ENCODE measurements around the gene BAIAP2L2.
"Not testable (repeated sequence)": the region's sequence is repeated elsewhere in the genome, so short reads cannot be mapped to it uniquely, and the experiment has no call there.

The BAIAP2L2 gene, protein sequence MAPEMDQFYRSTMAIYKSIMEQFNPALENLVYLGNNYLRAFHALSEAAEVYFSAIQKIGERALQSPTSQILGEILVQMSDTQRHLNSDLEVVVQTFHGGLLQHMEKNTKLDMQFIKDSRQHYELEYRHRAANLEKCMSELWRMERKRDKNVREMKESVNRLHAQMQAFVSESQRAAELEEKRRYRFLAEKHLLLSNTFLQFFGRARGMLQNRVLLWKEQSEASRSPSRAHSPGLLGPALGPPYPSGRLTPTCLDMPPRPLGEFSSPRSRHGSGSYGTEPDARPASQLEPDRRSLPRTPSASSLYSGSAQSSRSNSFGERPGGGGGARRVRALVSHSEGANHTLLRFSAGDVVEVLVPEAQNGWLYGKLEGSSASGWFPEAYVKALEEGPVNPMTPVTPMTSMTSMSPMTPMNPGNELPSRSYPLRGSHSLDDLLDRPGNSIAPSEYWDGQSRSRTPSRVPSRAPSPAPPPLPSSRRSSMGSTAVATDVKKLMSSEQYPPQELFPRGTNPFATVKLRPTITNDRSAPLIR

GRCh38 chr22:38110008-38110862 lies at the start of gene BAIAP2L2:
BAIAP2L2 (minus strand) TSS chr22:38110684; CDS start chr22:38110525, 159 bp downstream.
- no peak for DNase-seq

GRCh38 chr22:38155703-38156102 lies 45.2 kb upstream of the BAIAP2L2 start:
- no peak for DNase-seq

DNA sequence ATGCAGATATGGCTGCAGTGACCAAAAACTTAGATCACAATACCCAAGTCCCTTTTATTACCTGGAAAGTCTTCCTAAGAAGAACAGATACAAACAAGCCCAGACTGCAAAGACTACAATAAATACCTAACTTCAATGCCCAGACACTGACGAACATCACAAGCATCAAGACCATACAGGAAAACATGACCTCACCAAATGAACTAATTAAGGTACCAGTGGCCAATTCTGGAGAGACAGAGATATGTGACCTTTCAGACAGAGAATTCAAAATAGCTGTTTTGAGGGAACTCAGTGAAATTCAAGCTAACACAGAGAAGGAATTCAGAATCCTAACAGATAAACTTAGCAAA lies 44.1 kb upstream of the BAIAP2L2 start:
- DNase-seq = not testable (repeated sequence)

DNA sequence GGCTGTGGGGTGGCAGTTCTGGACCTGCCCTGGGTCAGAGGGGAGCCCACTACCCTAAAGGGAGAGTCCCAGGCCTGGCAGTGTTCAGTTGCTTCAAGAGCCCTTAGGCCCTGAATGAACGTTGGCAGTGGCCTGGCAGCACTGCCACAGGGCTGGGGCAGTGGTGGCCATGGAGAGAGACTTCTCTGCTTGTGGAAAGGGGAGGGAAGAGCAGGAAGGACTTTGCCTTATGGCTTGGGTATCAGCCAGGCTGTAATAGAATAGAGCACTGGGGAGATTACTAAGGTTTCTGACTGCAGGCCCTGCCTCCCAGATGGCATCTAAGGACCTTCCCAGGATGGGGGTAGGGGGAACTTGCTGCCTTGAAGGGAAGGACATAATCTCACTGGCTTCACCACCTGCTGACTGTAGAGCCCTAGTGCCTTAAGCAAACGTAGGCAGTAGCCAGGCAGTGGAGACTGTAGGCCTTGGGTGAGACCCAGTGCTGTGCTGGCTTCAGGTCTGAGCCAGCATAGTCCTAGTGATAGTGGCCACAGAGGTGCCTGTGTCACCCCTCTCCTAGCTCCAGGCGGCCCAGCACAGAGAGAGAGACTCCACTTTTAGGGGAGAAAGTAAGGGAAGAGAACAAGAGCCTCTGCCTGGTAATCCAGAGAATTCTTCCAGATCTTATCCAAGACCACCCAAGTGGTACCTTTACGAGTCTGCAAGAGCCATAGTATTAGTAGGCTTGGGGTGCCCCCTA lies 43.5 kb upstream of the BAIAP2L2 start:
- peak; percentile 53 for DNase-seq

GRCh38 chr22:38151126-38151500 lies 40.6 kb upstream of the BAIAP2L2 start:
- DNase-seq = no peak

- no peak for DNase-seq
Measured at GRCh38 chr22:38148245-38148644, 37.8 kb upstream of the BAIAP2L2 start.

- DNase-seq = not testable (repeated sequence)
Measured at GRCh38 chr22:38146166-38146565, 35.7 kb upstream of the BAIAP2L2 start.

DNA sequence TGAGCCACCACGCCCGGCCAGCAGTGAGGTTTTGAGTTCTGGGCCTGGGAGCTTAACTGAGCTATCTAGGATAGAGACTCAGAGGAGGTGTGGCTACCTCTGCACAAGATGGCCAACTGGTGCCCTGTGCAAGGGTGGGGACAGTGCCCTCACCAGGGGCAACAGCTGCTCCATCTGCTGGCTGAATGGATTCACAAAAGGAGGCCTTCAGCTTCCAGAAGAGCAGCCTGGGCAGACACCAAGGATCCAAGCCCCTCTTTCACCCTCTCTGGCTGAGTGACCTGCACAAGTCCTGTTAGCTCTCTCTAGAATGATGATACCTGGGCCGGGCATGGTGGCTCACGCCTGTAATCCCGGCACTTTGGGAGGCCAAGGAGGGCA lies 33.5 kb upstream of the BAIAP2L2 start:
- DNase-seq = peak; percentile 81

DNA sequence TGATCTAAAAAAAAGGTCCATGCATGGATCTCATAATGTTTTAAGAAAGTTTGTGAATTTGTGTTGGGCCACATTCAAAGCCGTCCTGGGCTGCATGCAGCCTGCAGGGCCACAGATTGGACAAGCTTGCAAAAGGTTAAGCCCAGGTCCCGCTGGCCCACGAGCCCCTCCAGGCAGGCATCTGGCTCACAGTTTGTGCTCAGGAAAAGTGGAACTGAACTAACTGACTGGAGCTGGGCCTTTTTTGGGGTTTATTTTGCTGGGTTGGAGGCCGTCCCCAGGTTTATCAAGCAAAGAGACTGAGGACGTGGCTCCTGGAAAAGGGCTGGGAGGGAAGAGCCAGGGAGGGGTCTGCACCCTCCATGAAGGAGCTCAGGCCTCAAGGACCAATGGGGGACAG lies 32.1 kb upstream of the BAIAP2L2 start:
- no peak for DNase-seq

DNA sequence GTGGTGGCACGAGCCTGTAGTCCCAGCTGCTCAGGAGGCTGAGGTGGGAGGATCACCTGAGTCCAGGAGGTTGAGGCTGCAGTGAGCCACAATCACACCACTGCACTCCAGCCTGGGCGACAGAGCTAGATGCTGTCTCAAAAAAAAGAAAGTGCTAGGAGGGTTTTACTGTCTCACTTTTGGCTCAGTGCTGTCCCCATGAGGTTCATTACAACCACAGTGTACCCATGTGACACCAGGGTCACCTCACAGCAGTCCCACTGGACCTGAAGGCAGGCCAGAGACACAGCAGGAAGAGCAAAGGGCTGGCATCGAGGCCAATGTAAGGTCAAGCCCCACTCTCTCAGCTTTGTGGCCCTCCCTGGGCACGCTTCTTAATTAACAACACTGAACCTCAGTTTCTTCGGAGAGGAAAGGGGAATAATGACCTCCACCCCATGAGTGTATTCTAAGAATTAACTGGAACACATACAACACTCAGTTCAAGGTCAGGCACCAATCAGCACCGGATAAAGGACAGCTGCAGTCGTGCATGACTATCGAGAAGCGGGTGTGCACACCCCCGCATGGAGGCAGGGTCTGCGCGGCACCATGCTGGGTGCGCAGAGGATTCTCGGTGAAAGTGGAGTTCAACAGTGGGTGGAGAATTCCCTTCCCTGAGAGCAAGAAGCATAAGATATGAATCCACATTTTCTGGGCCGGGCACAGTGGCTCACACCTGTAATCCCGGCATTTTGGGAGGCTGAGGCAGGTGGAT lies 30.9 kb upstream of the BAIAP2L2 start:
- DNase-seq = peak; percentile 52

- no peak for DNase-seq
Measured at GRCh38 chr22:38139901-38140300, 29.4 kb upstream of the BAIAP2L2 start.

DNA sequence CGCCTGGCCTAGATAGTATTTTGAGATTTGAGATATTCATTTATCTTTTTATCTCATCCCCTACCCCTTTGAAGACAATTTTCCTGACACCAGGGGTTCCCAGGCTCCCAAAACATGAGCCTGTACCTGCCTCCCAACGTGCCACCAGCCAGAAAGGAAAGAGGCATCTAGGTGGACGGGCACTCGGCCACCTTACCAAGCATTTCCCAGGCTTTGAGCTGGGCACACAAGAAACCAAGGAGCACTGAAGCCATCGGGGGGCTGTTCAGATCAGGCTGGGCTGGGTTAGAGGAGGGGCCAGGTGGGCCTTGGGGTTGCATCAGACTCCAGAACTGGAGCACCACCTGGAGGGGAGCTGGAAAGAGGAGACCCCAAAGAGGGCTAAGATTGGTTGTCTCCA lies 28.5 kb upstream of the BAIAP2L2 start:
- no peak for DNase-seq

DNA sequence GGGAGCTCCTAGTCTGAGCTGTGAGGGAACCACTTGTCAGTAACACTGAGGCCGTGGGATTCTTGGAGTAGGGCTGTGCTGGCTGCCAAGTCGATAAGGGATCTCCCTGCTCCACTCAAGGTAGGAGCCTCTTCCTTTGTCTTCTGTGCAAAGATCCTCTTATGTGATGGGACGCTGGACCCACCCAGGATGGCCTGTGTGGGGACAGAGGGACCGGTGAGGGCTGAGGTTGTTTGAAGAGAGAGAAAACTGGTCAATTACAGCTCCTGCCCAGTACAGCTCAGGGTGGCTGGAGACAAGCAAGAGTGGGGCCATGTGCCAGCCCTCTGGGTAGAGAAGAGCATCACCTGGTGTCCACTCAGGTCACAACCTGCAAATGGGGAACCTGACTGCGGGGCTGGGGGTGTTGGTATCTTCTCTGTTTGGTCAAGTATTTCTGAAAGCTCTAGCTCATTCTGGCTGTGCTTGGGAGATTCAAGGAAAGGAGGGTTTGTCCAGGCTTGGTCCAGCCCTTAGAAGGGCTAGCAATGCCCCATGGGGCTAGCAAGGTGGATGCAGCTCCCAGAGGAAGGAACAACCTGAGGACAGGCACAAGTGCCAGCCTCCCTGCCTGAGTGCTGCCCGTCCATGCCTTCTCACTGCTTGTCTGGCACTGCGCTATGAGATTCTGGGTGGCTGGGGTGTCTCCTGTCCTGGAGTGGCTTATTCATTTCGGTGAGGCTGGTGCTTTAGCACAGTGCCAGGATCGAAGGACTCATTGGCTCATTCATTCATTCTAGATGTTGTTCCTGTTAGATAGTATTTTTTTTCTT lies 27.6 kb upstream of the BAIAP2L2 start:
- DNase-seq = no peak

DNA sequence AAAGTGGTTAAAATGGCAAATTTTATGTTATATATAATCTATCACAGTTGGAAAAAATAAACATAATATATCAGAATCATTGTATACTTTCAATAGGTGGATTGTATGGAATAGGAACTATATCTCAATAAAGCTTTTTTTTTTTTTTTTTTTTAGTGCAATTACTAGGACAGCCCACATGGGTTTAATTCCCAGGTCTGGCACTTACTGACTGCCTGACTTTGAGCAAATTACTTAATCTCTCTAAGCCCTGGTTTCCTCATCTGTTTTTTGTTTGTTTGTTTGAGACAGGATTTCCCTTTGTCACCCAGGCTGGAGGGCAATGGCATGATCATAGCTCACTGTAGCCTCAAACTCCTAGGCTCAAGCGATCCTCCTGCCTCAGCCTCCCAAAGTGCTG lies 26.1 kb upstream of the BAIAP2L2 start:
- DNase-seq = peak; percentile 44

- peak; percentile 80 for DNase-seq
Measured at GRCh38 chr22:38135133-38135706, 24.7 kb upstream of the BAIAP2L2 start.

- no peak for DNase-seq
Measured at GRCh38 chr22:38133331-38133730, 22.8 kb upstream of the BAIAP2L2 start.

GRCh38 chr22:38132794-38133193 lies 22.3 kb upstream of the BAIAP2L2 start:
- no peak for DNase-seq

DNA sequence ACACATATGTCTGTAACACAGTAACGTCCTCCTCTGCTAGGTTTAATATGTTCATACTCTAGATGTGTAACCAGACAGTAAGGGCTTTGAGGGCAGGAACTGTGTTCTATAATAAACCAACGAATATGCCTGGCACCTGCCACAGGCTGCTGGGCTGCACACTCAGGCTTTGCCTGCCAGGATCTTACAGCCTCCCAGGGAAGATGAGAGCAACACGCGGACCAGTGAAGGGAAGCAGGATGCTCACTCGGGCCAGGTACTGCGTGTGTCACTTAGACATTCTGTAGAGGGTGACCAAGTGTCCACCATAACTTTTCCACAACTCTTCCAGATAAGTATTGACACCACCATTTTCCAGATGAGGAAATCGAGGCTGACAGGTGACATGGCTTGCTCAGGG lies 21.7 kb upstream of the BAIAP2L2 start:
- DNase-seq = no peak

DNA sequence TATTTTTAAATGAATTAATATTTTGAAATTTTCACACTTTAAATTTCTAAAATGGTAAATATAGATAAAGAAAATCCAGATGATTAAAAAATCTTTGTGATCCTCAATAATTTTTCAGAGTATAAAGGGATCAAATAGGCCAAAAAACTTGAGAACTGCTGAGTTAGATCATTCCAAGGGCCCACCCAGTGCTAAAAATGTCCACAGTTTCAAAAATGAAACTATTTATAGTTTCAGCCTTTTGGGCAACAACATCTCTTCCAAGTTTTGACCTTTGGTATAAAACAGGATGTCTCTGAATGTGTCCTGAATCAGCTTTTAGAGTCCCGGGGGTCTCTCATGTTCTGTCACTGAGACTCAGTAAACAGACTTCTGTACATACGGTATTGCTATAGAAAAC lies 20.9 kb upstream of the BAIAP2L2 start:
- no peak for DNase-seq

DNA sequence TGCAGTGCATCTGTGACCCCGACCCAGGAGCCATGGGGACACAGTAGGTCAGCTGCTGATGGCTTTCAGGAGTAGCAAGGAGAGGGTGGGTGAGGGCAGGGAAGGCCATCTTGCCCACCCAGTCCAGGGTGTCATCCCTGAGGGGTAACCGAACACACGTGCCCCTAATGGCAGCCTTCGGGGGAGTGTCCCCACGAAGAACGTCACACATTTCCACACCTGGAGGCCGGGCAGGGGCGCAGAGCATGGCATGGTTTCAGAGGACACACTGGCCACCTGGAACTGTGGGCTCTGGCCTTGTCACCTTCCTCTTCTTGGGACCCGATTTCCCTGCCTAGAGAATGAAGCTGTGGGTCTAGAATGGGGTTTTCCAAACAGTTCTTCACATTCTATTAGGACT lies 19.4 kb upstream of the BAIAP2L2 start:
- DNase-seq = no peak

DNA sequence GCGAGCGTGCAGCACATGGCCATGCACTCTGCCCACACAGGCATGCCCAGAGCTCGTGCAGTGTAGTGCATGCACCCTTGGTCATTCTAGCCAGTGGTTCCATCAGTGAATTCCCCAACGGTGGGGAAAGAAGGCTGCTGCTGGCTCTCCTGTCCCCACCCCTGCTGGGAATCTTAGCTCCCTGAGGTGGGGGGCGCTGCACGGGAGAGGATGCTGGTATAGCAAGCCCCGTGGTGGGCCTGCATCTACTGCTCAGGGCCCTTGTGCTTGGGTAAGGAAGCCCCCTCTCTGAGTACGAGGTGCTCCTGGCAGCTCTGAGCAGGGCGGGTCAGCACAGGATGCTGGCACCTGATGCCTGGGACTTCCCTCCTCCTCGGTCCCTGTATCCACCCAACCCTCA lies 18.5 kb upstream of the BAIAP2L2 start:
- no peak for DNase-seq

All from hematopoietic multipotent progenitor cell treated with erythropoietin and hydrocortisone succinate and interleukin-3 and kit ligand, for 4 days (in vitro differentiated cells).